Measurements from ENCODE around the gene GOSR1. TPM values are rescaled to one million over a fixed set of nuclear protein-coding genes. Genes with fewer than 3 reads are reported as not detected.
"Not testable (repeated sequence)": the region's sequence is repeated elsewhere in the genome, so short reads cannot be mapped to it uniquely, and the experiment has no call there.

The GOSR1 gene
- 19.0 TPM for total RNA-seq (ENCODE audit: insufficient read depth, low replicate concordance)

DNA sequence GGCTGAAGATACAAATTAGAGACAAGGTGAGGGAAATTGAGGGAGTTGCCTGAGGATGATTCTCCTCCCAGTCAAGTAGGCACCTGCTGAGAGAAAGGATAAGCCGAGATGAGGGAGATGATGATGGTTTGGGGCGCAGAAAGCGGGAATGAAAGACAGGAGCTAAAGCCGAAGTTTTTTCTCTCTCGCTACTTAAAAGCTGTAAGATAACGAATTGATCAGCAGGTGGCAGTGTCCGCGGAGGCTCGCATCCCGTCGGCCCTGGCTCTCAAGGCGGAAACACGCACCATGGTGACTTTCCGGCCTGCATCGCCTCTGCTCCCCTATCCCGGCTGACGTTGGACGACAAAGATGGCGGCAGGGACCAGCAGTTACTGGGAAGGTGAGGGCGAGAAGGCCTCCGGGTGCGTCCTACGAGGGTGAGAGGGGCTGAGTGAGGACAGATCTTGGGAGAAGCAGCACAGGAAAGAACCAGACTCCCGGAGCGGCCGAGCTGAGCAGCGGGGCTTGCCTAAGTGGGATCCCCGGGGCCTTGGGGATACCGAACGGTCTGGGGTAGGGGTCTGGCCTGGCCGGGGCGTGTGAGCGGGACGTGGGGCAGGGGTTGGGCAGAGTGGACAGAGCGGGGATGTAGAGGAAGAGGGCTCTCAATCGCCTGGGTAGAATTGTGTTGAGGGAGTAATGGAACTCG is at the start of gene GOSR1:
Gene GOSR1 (plus strand): TSS at position 326 of the 691 bp plus-strand sequence. CDS start 26 bp downstream, at position 352.
- DNase-seq (ENCODE audit: low spot score), result peak; percentile 98

DNA sequence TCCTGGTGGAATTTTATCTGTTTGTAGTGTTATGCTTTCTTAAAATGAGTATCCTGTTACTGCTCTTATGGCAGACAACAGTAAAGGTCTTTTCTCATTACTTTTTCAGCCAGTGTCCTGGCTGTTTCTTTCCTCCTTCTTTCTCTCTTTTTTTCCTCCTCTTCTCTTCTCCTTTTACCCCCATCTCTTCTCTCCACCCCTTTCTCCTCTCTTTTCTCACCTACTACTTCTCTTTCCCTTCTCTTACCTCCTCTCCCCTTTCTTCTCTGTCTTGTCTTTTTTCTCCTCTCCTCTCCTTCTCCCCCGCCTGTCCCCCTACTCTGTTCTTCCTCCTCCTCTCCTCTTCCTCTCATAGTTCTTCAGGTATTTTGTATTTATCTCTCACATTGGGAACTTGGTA is 49.6 kb upstream of the GOSR1 start:
- DNase-seq (ENCODE audit: low spot score), result no peak

DNA sequence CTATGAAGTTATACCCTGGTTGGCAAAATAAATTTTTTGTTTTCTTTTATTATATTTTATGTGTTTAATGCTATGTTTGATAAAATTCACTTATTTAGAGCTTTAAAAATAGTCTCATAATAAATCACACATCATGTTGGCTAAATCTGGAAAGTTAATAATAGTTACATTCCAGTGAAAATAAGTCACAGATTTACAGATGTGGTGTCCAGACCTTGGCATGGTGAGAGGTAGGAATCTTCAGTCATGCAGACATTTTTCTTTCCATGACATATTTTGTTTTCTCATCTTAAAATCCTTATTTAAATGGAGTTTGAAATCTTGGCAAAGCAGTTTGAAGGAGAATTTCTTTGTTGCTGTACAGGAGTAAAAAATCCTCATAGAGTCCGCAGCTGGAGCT is 48.1 kb upstream of the GOSR1 start:
- peak; percentile 32 for DNase-seq (ENCODE audit: low spot score)

DNA sequence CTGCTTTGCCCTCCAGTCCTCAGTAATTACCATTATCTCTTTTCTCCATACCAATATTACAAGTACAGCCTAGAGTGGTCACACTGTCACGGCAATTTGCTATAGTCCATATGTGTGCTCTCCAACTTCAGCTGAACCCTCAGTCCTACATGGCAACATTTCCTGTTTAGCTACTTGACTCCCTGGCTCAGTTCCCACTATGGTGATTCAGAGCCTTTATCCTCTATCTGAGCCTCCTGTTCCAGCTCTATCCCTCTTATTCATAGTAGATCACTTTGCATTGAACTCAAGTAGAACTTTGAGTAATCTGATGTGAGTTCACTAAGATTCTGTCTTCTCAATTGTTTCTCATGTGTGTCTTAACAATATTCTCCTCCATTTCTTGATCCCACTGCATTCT is 43.7 kb upstream of the GOSR1 start:
- peak; percentile 9 for DNase-seq (ENCODE audit: low spot score)

DNA sequence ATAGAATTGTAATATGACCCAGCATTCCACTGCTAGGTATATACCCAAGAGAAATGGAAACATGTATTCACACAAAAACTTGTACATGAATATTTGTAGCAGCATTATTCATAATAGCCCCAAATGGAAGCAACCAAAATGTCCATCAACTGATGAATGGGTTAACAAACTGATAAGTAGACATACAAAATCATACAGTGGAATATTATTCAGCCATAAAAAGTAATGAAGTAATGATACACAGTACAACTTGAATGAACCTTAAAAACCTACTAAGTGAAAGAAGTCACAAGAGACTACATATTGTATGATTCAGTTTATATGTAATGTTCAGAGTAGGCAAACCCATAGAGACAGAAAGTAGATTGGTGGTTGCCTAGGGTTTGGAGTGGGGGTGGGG is 40.5 kb upstream of the GOSR1 start:
- no peak for DNase-seq (ENCODE audit: low spot score)

DNA sequence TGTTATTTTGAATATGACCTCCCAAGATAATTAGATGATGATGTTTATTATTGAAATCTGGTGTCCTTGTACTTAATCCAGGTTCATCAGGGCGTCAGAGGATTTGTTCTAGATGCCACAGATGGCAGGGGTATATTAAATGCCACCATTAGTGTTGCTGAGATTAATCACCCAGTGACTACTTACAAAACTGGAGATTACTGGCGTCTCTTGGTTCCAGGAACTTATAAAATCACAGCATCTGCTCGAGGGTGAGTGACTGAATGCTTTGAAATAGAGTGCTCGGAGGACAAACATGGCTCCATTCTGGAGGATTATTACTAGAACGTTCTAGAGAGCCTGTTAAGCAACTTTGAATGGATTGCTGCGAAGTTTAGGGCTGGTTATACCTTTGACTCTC is 33.5 kb upstream of the GOSR1 start:
- DNase-seq (ENCODE audit: low spot score), result no peak

DNA sequence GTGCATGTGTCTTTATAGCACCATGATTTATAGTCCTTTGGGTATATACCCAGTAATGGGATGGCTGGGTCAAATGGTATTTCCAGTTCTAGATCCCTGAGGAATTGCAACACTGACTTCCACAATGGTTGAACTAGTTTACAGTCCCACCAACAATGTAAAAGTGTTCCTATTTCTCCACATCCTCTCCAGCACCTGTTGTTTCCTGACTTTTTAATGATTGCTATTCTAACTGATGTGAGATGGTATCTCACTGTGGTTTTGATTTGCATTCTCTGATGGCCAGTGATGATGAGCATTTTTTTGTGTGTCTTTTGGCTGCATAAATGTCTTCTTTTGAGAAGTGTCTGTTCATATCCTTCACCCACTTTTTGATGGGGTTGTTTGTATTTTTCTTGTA is 30.6 kb upstream of the GOSR1 start:
- not testable (repeated sequence) for DNase-seq (ENCODE audit: low spot score)

DNA sequence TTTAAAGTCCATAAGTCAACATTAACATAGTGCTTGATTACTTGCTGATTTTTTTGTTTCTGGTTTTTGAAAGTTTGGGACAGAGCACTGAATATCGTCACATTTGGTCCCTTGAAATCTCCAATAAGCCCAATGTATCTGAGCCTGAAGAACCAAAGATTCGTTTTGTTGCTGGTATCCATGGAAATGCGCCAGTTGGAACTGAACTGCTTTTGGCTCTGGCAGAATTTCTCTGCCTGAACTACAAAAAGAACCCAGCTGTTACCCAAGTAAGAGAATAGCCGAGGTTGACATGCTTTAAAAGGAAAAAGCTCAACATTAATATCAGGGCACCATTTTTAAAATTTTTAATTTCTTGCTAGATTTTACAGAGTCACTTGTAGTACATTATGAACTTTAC is 27.7 kb upstream of the GOSR1 start:
- no peak for DNase-seq (ENCODE audit: low spot score)

DNA sequence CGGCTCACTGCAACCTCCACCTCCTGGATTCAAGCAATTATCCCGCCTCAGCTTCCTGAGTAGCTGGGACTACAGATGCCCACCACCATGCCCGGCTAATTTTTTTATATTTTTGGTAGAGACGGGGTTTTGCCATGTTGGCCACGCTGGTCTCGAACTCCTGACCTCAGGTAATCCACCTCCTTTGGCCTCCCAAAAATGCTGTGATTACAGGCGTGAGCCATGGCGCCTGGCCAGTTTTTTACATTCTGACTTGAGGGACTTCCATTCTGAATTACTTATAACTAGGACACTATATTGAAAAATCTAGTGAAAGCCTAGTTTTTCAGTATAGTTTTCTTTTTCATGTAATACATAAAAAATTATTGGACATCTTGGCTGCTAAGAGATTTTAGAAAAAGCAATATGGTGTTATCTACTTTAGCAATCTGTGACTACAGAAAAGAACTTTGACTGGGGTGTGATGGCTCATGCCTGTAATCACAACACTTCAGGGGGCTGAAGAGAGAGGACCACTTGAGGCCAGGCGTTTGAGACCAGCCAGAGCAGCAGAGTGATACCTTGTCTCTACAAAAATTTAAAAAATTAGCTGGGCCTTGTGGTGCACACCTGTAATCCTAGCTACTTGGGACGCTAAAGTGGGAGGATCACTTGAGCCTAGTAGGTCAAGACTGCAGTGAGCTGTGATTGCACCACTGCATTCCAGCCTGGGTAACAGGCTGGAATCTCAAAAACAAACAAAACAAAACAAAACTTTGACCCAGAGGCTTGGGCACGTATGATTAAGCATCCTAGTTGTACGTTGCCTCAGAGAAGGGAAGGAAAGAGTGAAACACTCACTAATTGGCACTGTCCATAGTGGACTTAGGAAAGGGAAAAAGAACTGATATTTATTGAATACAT is 26.8 kb upstream of the GOSR1 start:
- no peak for DNase-seq (ENCODE audit: low spot score)

DNA sequence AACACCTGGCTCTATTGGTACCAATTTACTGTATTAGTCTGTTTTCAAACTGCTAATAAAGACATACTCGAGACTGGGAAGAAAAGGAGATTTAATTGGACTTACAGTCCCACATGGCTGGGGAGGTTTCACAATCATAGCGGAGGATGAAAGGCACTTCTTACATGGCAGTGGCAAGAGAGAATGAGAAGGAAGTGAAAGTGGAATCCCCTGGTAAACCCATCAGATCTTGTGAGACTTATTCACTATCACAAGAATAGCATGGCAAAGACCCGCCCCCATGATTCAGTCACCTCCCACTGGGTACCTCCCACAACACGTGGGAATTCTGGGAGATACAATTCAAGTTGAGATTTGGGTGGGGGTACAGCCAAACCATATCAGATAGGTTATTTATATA is 22.6 kb upstream of the GOSR1 start:
- no peak for DNase-seq (ENCODE audit: low spot score)

DNA sequence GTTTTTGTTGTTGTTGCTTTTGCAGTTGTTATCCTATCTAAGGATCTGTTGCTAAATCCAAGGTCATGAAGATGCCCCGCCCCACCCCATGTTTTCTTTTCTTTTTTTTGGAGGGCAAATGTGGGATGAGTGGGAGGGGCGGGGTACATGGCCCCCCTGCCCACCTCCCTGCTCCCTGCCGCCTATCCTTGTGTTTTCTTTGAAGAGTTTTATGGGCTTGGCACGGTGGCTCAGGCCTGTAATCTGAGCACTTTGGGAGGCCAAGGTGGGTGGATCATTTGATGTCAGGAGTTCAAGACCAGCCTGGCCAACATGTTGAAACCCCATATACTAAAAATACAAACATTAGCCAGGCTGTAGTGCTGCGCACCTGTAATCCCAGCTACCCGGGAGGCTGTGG is 18.8 kb upstream of the GOSR1 start:
- no peak for DNase-seq (ENCODE audit: low spot score)

DNA sequence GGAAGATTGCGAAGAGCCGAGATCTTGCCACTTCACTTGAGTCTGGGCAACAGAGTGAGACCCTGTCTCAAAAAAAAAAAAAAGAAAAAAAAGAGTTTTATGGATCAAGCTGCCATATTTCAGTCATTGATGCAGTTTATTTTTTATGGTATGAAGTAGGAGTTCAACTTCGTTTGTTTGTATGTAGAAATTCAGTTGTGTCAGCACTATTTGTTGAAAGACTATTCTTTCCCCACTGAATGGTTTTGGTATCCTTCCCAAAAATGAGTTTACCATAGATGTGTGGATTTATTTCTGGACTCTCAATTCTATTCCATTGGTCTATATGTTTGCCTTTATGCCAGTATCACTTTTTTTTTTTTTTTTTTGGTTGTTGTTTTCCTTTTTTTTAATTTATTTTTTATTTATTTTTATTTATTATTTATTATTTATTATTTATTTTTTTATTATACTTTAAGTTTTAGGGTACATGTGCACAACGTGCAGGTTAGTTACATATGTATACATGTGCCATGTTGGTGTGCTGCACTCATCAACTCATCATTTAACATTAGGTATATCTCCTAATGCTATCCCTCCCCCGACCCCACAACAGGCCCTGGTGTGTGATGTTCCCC is 18.3 kb upstream of the GOSR1 start:
- DNase-seq (ENCODE audit: low spot score), result not testable (repeated sequence)

DNA sequence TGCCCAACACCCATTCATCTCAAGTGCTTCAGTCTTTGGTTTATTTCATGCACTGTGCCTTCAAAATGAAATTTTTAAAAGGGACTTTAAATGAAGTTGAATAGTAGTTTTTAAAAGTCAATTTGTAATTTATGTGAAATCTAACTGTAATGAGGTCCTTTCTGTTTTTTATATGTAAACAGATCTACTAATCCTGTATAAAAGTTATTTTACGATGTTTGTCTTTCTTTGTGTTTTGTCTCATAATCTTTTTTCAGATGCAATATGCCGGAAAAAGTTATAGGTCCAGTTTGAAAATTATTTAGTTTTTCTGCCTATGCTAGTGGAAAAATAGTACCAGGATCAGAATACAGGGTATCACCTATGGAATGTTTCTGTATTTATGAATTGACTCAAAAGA is 8.7 kb upstream of the GOSR1 start:
- DNase-seq (ENCODE audit: low spot score), result no peak

DNA sequence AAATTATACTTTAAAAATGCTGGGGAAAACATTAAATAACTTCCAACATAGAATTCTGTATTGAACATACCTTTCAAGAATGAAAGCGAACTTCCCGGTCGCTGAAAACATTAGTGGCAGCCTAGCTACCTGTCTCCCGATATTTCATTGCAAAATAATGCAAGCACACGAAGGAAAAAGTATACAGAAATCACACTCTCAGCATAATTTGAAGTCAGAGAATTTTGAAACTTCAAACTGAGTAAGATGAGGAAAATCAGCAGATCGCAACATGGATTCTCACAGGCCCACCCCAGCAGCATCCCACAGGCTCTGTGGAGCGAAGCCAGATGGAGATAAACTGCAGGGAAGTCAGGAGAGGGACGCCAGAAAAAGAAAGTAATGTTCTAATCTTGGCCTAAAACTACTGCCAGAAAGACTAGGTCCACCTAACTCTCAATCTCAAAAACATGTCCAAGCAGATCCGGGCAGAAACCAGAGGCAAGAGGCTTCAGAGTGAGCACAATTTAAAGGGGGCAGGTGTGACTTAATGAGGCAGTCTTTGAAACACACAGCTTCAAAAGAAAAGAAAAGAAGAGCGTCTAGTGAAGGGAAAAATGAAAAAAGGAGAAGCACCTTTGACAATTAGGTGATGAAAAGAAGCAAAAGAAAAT is 4.8 kb upstream of the GOSR1 start:
- DNase-seq (ENCODE audit: low spot score), result peak; percentile 71

DNA sequence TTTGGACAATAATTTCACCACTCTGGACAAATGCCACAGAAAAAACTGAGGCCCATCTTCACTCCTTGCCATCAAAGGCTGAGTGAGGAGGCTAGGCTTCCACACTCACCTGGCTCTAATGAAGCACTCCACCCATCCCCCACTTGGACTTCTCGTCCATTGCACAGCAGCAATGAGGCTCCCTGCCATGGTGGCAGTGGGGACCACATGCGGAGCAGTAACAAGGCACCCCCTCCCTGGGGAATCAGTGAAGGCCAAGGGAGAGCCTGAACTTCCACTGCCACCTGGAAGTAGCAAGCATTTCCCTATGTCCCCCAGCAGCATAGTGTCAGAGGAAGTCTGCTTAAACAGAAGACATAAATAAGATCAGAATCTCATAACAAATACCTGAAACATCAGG is 2.0 kb upstream of the GOSR1 start:
- no peak for DNase-seq (ENCODE audit: low spot score)

DNA sequence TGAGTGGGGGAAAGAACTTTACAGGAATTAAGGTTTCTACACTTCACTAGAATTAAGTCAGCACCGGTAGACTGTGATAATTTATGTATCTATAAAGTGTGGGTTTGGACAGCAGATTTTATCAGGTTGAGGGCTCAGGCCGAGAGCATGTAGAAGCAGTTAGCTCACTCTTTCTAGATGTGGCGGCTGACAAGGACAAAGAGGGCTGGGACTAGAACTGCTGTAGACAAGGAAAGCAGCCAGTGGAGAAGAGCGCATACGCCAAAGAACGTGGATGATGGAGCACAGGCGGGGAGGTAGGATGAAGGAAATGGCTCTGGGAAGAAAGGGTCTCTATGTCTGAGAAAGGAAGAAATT is 504 bp upstream of the GOSR1 start:
- no peak for DNase-seq (ENCODE audit: low spot score)

DNA sequence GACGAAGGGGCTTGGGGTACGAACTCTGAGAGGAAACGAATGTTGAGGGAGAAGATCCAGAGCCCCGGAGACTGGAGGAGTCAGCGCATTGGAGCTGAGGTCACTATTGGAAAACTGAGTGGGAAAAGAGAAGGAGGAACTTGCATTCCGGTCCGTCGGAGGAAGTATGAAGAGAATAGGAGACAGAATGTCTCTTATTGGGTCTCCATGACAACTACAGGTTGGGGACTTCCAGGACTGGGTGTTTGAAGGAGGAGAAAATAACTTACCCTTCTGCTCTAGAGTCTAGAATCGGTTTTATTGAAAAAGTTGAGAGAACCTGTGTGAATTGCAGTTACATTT is 537 bp downstream of the GOSR1 start:
- DNase-seq (ENCODE audit: low spot score), result no peak

DNA sequence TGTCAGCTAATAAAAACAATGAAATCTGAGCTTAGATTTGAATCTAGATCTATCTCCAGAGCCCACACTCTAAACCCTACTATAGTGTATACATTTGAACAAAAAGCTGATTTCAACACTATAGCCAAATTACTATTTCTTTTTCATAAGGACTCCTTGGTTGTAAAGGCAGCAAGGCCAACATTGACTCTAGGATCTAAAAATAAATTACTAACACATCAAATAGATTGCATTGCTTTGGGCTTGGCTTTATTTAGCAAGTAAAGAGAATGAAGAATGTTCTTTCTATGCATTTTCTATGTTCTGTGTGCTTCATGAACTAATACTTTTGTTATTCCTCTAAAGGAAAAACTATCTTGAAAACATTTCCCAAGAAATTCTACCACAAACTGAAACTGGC is 5.3 kb downstream of the GOSR1 start:
- no peak for DNase-seq (ENCODE audit: low spot score)

DNA sequence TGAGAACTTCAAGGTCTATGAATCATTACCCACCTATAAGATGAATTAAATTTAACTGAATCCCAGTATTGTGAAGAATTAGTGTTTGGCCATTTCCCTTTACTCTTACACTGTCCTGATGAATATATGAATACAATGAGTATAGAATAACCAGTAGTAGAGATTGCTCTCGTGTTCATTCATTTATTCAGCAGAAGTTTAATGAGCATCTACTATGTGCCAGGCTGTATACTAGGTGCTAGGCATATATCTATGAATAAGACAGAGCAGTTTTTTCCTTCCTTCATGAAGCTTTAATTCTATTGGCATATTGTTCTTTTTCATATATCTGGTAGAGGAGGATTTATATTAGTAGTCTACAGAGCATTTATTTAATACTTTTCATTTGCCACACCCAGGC is 6.0 kb downstream of the GOSR1 start:
- no peak for DNase-seq (ENCODE audit: low spot score)

DNA sequence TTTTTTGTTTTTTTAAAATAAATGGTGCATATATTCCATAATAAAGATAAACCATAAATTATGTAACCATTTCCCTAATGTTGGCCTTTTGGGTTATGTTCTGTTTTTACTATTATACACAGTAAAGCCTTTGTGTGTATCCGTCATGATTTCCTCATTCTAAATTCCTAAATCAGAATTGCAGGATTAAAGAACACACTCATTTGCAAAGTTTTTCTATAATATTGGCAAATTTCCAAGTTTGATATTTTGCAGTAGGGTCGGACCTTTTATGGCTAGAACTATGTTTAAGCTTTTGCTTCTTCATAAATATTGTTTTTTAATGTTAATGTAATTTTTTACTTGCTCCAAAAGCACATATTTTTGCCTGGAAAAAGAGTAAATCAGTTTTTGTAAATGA is 16.6 kb downstream of the GOSR1 start:
- DNase-seq (ENCODE audit: low spot score), result no peak

DNA sequence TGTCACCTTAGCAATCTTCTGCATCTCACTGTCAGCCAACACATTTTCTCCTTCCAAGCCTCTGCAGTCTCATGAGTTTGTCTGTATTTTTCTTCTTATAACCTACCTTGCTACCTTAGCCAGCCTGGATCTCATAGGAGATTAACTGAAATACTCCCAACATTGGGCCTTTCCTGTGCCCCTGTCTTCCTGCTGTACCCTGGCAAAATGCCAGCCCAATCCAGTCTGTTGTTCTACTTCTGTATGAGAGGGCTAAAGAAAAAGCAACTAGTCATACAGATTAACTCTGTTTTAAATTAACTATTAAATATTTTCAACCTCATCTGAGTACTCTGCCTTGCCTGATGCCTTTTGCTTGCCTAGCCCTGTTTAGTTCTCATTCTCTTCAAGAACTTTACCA is 18.4 kb downstream of the GOSR1 start:
- DNase-seq (ENCODE audit: low spot score), result no peak

DNA sequence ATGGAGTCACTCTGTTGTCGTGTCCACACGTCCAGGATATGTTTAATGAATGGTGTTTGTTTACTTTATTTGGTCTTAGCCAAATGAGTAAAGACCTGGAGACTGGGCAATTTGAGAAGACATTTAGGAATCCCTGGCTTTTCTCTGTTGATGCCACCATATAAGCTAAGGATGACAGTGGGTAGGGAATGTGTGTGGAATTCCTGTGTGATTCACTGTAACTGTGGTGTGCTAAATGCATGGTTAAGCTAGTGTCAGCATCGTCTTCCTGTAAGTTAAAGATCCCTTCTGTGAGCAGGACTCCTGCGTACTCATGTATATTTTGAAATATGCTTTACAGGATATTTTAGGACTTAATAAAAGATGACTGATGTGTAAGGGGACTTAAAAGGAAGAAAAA is 26.4 kb downstream of the GOSR1 start:
- no peak for DNase-seq (ENCODE audit: low spot score)
